Astrocyte (in vitro differentiated cells and primary cell): ENCODE measurements around the gene KCNN2. TPM values are rescaled to one million over a fixed set of nuclear protein-coding genes. Genes with fewer than 3 reads are reported as not detected.

Experiments used
- DNase-seq: peaks from one replicate; pipeline ENCODE4 v3.0.0-alpha.2; 2010; ENCODE audit warnings: low read depth
- FAIRE-seq: peaks from 2 replicates; lab custom pipeline; 2011; peaks lifted over from hg19 to GRCh38; lab: Jason Lieb, UNC
- H2AFZ ChIP-seq: 2 replicates; pipeline ENCODE4 v1.6.0; 2012; ENCODE audit warnings: low read depth, low read length, inconsistent platforms
- H3K27ac ChIP-seq: 2 replicates; pipeline ENCODE4 v1.5.1; 2011; ENCODE audit warnings: low read depth, low read length, inconsistent platforms
- H3K27me3 ChIP-seq: 2 replicates; pipeline ENCODE4 v1.6.0; 2011; ENCODE audit warnings: low read length, inconsistent platforms; ENCODE audit not compliant: insufficient read depth
- H3K36me3 ChIP-seq: 2 replicates; pipeline ENCODE4 v1.5.1; 2011; ENCODE audit warnings: low read length, inconsistent platforms; ENCODE audit not compliant: insufficient read depth
- H3K4me1 ChIP-seq: 2 replicates; pipeline ENCODE4 v1.5.1; 2011; ENCODE audit warnings: low read length, inconsistent platforms; ENCODE audit not compliant: insufficient read depth
- H3K4me2 ChIP-seq: 2 replicates; pipeline ENCODE4 v1.6.0; 2012; ENCODE audit warnings: low read length, inconsistent platforms
- H3K4me3 ChIP-seq: 2 replicates; pipeline ENCODE4 v1.5.1; 2011; ENCODE audit warnings: low read depth, mild to moderate bottlenecking, low read length, inconsistent platforms; ENCODE audit not compliant: insufficient read depth
- H3K79me2 ChIP-seq: 2 replicates; pipeline ENCODE4 v1.6.0; 2012; ENCODE audit warnings: mild to moderate bottlenecking, low read length, inconsistent platforms; ENCODE audit not compliant: insufficient read depth
- H3K9ac ChIP-seq: 2 replicates; pipeline ENCODE4 v1.6.0; 2012; ENCODE audit warnings: mild to moderate bottlenecking, low read length, inconsistent platforms
- H3K9me3 ChIP-seq: 2 replicates; pipeline ENCODE4 v1.5.1; 2012; ENCODE audit warnings: low read depth, mild to moderate bottlenecking, low read length, inconsistent platforms; ENCODE audit not compliant: insufficient read depth
- H4K20me1 ChIP-seq: 2 replicates; pipeline ENCODE4 v1.6.0; 2012; ENCODE audit warnings: low read length, inconsistent platforms; ENCODE audit not compliant: insufficient read depth
- H3K27ac Mint-ChIP-seq: one replicate; pipeline ENCODE4 v1.8.0; 2021; ENCODE audit warnings: mild to moderate bottlenecking, mixed read lengths; ENCODE audit not compliant: unreplicated experiment
- H3K27me3 Mint-ChIP-seq: one replicate; pipeline ENCODE4 v1.8.0; 2021; ENCODE audit warnings: low read depth, mixed read lengths; ENCODE audit not compliant: unreplicated experiment
- H3K36me3 Mint-ChIP-seq: one replicate; pipeline ENCODE4 v1.8.0; 2021; ENCODE audit warnings: low read depth, mixed read lengths; ENCODE audit not compliant: unreplicated experiment
- H3K4me1 Mint-ChIP-seq: one replicate; pipeline ENCODE4 v1.8.0; 2021; ENCODE audit warnings: low read depth, mixed read lengths; ENCODE audit not compliant: unreplicated experiment
- H3K4me3 Mint-ChIP-seq: one replicate; pipeline ENCODE4 v1.8.0; 2021; ENCODE audit warnings: mild to moderate bottlenecking, moderate library complexity, mixed read lengths; ENCODE audit not compliant: unreplicated experiment
- H3K9me3 Mint-ChIP-seq: one replicate; pipeline ENCODE4 v1.8.0; 2021; ENCODE audit warnings: mild to moderate bottlenecking, mixed read lengths; ENCODE audit not compliant: unreplicated experiment
- CTCF ChIP-seq: IDR thresholded peaks from 2 replicates; pipeline ENCODE4 v1.5.1; 2011; ENCODE audit warnings: low read depth, mild to moderate bottlenecking, inconsistent platforms, low read length, moderate library complexity; ENCODE audit not compliant: insufficient read depth
- EZH2 ChIP-seq: IDR thresholded peaks from 2 replicates; pipeline ENCODE4 v1.6.1; 2012; ENCODE audit warnings: mild to moderate bottlenecking, low read length, inconsistent platforms; ENCODE audit not compliant: insufficient read depth
- total RNA-seq: library from RNA; stranded (reverse); gene quantifications from 2 replicates; pipeline ENCODE4 v1.2.1, GENCODE V29; 2021

KCNN2 gene
- total RNA-seq, 1 donor from 2014 or later, result 0.32 TPM

- no peak overlapping the region for H3K27ac Mint-ChIP-seq
- peaks cover 1% of the 10 kb centered on the region for H3K9me3 Mint-ChIP-seq
- TF ChIP-seq EZH2 (no peak), CTCF (no peak)
- no peaks in the 10 kb centered on the region for H3K27me3 ChIP-seq
- no peak overlapping the region for H3K4me3 ChIP-seq
- DNase-seq, result no peak
- no peaks in the 10 kb centered on the region for H3K36me3 Mint-ChIP-seq
- no peaks in the 10 kb centered on the region for H3K4me1 ChIP-seq
- FAIRE-seq, result no peak
- no peaks in the 10 kb centered on the region for H3K79me2 ChIP-seq
- H3K36me3 ChIP-seq, result no peaks in the 10 kb centered on the region
- H2AFZ ChIP-seq, result no peak overlapping the region
- no peak overlapping the region for H3K9ac ChIP-seq
- H4K20me1 ChIP-seq, result no peaks in the 10 kb centered on the region
- H3K4me1 Mint-ChIP-seq, result no peaks in the 10 kb centered on the region
- no peak overlapping the region for H3K4me3 Mint-ChIP-seq
- H3K9me3 ChIP-seq, result no peaks in the 10 kb centered on the region
- no peak overlapping the region for H3K4me2 ChIP-seq
- no peaks in the 10 kb centered on the region for H3K27me3 Mint-ChIP-seq
- no peak overlapping the region for H3K27ac ChIP-seq
These were observed 16.1 kb downstream of the KCNN2 start for GRCh38 chr5:114377946-114378345.

GRCh38 chr5:114380721-114381120 is 18.9 kb downstream of the KCNN2 start:
- no peaks in the 10 kb centered on the region for H3K36me3 Mint-ChIP-seq
- no peak overlapping the region for H3K4me3 Mint-ChIP-seq
- H2AFZ ChIP-seq, result no peak overlapping the region
- no peaks in the 10 kb centered on the region for H3K4me1 Mint-ChIP-seq
- no peaks in the 10 kb centered on the region for H3K27me3 ChIP-seq
- H3K27ac ChIP-seq, result no peak overlapping the region
- no peaks in the 10 kb centered on the region for H3K36me3 ChIP-seq
- H3K9me3 ChIP-seq, result no peaks in the 10 kb centered on the region
- TF ChIP-seq EZH2, result no peak
- TF ChIP-seq CTCF, result no peak
- no peak overlapping the region for H3K27ac Mint-ChIP-seq
- H3K9me3 Mint-ChIP-seq, result peaks cover 1% of the 10 kb centered on the region
- H3K4me2 ChIP-seq, result no peak overlapping the region
- H3K4me1 ChIP-seq, result no peaks in the 10 kb centered on the region
- no peaks in the 10 kb centered on the region for H3K79me2 ChIP-seq
- no peak overlapping the region for H3K4me3 ChIP-seq
- no peak for DNase-seq
- H4K20me1 ChIP-seq, result no peaks in the 10 kb centered on the region
- H3K27me3 Mint-ChIP-seq, result no peaks in the 10 kb centered on the region
- no peak for FAIRE-seq
- no peak overlapping the region for H3K9ac ChIP-seq

GRCh38 chr5:114387433-114387832 is 25.6 kb downstream of the KCNN2 start:
- Histone ChIP-seq H3K4me3 (no peak overlapping the region), H3K36me3 (no peaks in the 10 kb centered on the region), H3K27me3 (no peaks in the 10 kb centered on the region), H2AFZ (no peak overlapping the region), H4K20me1 (no peaks in the 10 kb centered on the region), H3K9ac (no peak overlapping the region), H3K79me2 (no peaks in the 10 kb centered on the region), H3K9me3 (no peaks in the 10 kb centered on the region), H3K27ac (no peak overlapping the region), H3K4me1 (no peaks in the 10 kb centered on the region), H3K4me2 (no peak overlapping the region)
- Mint-ChIP-seq H3K4me1 (peaks cover 9% of the 10 kb centered on the region), H3K27ac (no peak overlapping the region), H3K4me3 (no peak overlapping the region), H3K27me3 (no peaks in the 10 kb centered on the region), H3K36me3 (no peaks in the 10 kb centered on the region), H3K9me3 (no peaks in the 10 kb centered on the region)
- no peak for FAIRE-seq
- no peak for TF ChIP-seq CTCF
- TF ChIP-seq EZH2, result no peak
- DNase-seq, result no peak
